ENCODE results near the gene NCF1.
"Not testable (repeated sequence)": the region's sequence is repeated elsewhere in the genome, so short reads cannot be mapped to it uniquely, and the experiment has no call there.

NCF1 gene

GRCh38 chr7:74773760-74774750, at the start of gene NCF1:
NCF1 (plus strand) TSS chr7:74774011; CDS start chr7:74774032, 21 bp downstream.
- H3K27ac ChIP-seq; DNase-seq; in situ Hi-C loops (cut with HindIII; ENCODE audit: low pct_ligation_motif_present, low sequenced_read_pairs); H3K27me3 ChIP-seq (replicated peaks); H3K36me3 ChIP-seq (replicated peaks); H3K4me3 ChIP-seq (ENCODE audit: low read depth, low read length): not testable (repeated sequence)

GRCh38 chr7:74725840-74726239, 48.0 kb upstream of the NCF1 start:
- TF ChIP-seq, protein P1, sequence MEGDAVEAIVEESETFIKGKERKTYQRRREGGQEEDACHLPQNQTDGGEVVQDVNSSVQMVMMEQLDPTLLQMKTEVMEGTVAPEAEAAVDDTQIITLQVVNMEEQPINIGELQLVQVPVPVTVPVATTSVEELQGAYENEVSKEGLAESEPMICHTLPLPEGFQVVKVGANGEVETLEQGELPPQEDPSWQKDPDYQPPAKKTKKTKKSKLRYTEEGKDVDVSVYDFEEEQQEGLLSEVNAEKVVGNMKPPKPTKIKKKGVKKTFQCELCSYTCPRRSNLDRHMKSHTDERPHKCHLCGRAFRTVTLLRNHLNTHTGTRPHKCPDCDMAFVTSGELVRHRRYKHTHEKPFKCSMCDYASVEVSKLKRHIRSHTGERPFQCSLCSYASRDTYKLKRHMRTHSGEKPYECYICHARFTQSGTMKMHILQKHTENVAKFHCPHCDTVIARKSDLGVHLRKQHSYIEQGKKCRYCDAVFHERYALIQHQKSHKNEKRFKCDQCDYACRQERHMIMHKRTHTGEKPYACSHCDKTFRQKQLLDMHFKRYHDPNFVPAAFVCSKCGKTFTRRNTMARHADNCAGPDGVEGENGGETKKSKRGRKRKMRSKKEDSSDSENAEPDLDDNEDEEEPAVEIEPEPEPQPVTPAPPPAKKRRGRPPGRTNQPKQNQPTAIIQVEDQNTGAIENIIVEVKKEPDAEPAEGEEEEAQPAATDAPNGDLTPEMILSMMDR (IDR thresholded peaks at IDR 0.05; ENCODE audit: low read depth, low read length, missing control alignments), result no peak
- no peak overlapping the region for H3K27ac ChIP-seq

GRCh38 chr7:74726309-74727101, 47.3 kb upstream of the NCF1 start:
- no peak for DNase-seq
- no peak overlapping the region for H3K27ac ChIP-seq
- TF ChIP-seq, protein P1 (IDR thresholded peaks at IDR 0.05; ENCODE audit: low read depth, low read length, missing control alignments), result no peak
- in situ Hi-C loops (cut with HindIII; ENCODE audit: low pct_ligation_motif_present, low sequenced_read_pairs), result no loop called here
- no peaks in the 10 kb centered on the region for H3K27me3 ChIP-seq (replicated peaks)
- H3K36me3 ChIP-seq (replicated peaks), result peaks cover 15% of the 10 kb centered on the region
- no peak overlapping the region for H3K4me3 ChIP-seq (ENCODE audit: low read depth, low read length)

More at GRCh38 chr7:74725840-74726239, 48.0 kb upstream of the NCF1 start:
- no peaks in the 10 kb centered on the region for H3K27me3 ChIP-seq (replicated peaks)
- H3K36me3 ChIP-seq (replicated peaks), result peaks cover 19% of the 10 kb centered on the region
- in situ Hi-C loops (cut with HindIII; ENCODE audit: low pct_ligation_motif_present, low sequenced_read_pairs), result no loop called here
- no peak overlapping the region for H3K4me3 ChIP-seq (ENCODE audit: low read depth, low read length)
- no peak for DNase-seq

- in situ Hi-C loops (cut with HindIII; ENCODE audit: low pct_ligation_motif_present, low sequenced_read_pairs); H3K27me3 ChIP-seq (replicated peaks): not testable (repeated sequence)
Observed at GRCh38 chr7:74728686-74729085, 45.1 kb upstream of the NCF1 start.

GRCh38 chr7:74730186-74730585, 43.6 kb upstream of the NCF1 start:
- in situ Hi-C loops (cut with HindIII; ENCODE audit: low pct_ligation_motif_present, low sequenced_read_pairs); DNase-seq; H3K27me3 ChIP-seq (replicated peaks); H3K27ac ChIP-seq; H3K4me3 ChIP-seq (ENCODE audit: low read depth, low read length); H3K36me3 ChIP-seq (replicated peaks): not testable (repeated sequence)

More at GRCh38 chr7:74728686-74729085, 45.1 kb upstream of the NCF1 start:
- H3K36me3 ChIP-seq (replicated peaks); H3K4me3 ChIP-seq (ENCODE audit: low read depth, low read length); DNase-seq; H3K27ac ChIP-seq: not testable (repeated sequence)

DNA sequence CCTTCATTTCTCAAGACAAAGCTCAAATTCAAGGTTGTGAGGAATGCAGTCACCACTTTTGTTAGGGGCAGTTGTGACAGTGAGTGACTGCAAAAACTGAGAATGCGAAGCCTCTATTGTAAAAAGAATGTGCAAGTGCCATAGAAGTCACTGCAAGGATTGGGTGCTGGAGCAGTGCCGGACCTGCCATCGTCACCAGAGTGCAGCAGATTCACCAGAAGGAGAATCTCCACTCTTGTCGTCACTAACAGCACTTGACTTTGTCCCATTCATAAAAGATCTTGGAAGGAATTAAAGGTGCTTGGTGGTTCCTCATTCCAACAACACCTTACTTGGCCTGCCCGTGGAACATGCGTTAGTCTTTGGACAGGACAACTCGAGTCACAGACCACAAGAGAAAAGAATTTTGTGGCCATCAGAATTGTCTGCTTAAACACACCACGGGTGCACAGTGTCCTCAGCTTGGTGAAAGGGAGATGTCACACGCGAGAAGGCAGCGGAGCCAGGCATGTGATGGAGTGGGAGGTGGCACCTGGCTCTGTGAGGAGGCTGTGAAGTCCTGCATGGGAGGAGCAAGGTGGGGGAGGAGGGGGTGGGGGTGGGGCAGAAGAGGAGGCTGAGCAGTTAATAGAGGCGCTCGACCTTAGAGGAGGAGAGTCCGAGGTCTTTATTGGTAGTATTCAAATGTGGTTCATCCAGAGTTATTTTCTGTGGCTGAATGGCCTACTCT, 33.7 kb upstream of the NCF1 start:
- in situ Hi-C loops (cut with HindIII; ENCODE audit: low pct_ligation_motif_present, low sequenced_read_pairs); H3K4me3 ChIP-seq (ENCODE audit: low read depth, low read length); H3K36me3 ChIP-seq (replicated peaks); H3K27me3 ChIP-seq (replicated peaks); H3K27ac ChIP-seq; DNase-seq: not testable (repeated sequence)

- H3K4me3 ChIP-seq (ENCODE audit: low read depth, low read length); DNase-seq; in situ Hi-C loops (cut with HindIII; ENCODE audit: low pct_ligation_motif_present, low sequenced_read_pairs); H3K27ac ChIP-seq; H3K36me3 ChIP-seq (replicated peaks); H3K27me3 ChIP-seq (replicated peaks): not testable (repeated sequence)
Observed at GRCh38 chr7:74743936-74744557, 29.8 kb upstream of the NCF1 start.

DNA sequence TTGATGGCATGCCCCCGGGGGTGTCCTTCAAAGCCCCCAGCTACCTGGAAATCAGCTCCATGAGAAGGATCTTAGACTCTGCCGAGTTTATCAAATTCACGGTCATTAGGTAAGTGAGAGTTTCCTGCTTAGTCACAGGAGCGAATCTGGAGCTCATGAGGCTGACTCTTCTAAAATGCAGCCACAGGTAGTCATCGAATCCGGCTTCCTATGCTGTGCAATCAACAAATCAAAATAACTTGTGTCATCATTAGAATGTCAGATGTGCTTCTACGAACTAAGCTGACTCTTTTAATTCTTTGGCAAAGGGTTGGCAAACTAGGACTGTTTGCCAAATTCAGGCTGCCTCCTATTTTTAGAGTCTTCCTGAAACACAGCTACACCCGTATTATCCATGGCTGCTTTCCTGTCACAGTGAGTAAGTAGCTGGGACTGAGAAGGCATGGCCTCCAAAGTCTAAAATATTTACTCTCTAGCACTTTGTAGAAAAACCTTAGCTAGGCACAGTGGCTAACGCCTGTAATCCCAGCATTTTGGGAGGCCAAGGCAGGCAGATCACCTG, 19.8 kb upstream of the NCF1 start:
- H3K27ac ChIP-seq; DNase-seq; H3K36me3 ChIP-seq (replicated peaks); H3K27me3 ChIP-seq (replicated peaks); in situ Hi-C loops (cut with HindIII; ENCODE audit: low pct_ligation_motif_present, low sequenced_read_pairs); H3K4me3 ChIP-seq (ENCODE audit: low read depth, low read length): not testable (repeated sequence)

DNA sequence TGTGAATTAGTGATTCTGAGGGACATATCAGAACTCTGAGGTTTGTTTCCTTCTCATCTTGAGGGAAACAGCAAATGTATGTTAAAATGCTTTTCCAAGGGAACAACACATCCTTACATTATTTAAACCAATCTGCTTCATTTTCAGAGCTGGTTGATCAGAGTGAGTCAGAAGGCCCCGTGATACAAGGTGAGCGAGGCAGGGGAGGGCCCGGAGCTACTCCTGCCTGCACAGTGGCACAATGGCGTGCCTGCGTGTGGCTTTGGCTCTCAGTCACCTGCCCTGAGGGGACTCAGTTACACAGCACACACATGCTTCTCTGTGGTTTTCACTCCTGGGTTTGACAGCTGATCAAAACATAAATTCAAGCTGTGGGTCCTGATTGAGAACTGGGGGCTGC, 17.1 kb upstream of the NCF1 start:
- H3K27ac ChIP-seq; H3K36me3 ChIP-seq (replicated peaks); H3K4me3 ChIP-seq (ENCODE audit: low read depth, low read length); H3K27me3 ChIP-seq (replicated peaks); in situ Hi-C loops (cut with HindIII; ENCODE audit: low pct_ligation_motif_present, low sequenced_read_pairs); DNase-seq: not testable (repeated sequence)

GRCh38 chr7:74758268-74758667, 15.5 kb upstream of the NCF1 start:
- H3K36me3 ChIP-seq (replicated peaks); H3K4me3 ChIP-seq (ENCODE audit: low read depth, low read length); DNase-seq; H3K27ac ChIP-seq; H3K27me3 ChIP-seq (replicated peaks); in situ Hi-C loops (cut with HindIII; ENCODE audit: low pct_ligation_motif_present, low sequenced_read_pairs): not testable (repeated sequence)

GRCh38 chr7:74758982-74759381, 14.8 kb upstream of the NCF1 start:
- H3K36me3 ChIP-seq (replicated peaks); in situ Hi-C loops (cut with HindIII; ENCODE audit: low pct_ligation_motif_present, low sequenced_read_pairs); H3K27me3 ChIP-seq (replicated peaks); H3K27ac ChIP-seq; DNase-seq; H3K4me3 ChIP-seq (ENCODE audit: low read depth, low read length): not testable (repeated sequence)
